ENCODE data around the gene LCMT1. TPM values are rescaled to one million over a fixed set of nuclear protein-coding genes. Genes with fewer than 3 reads are reported as not detected.
"Not testable (repeated sequence)": the region's sequence is repeated elsewhere in the genome, so short reads cannot be mapped to it uniquely, and the experiment has no call there.

LCMT1 gene
- total RNA-seq, 2 donors from 2014 or later: 42.6 to 50.0 TPM

GRCh38 chr16:25108054-25108453, 3.5 kb upstream of the LCMT1 start:
- H3K4me3 Mint-ChIP-seq: peak overlapping the region; percentile 93
- H3K4me1 Mint-ChIP-seq (ENCODE audit: low read depth in 2 of 2): peaks cover 35 to 42% of the 10 kb centered on the region in 2 donors
- peak overlapping the region; percentile 94 to 97 for H3K27ac Mint-ChIP-seq
- ATAC-seq (no peak), DNase-seq (ENCODE audit: low spot score) (no peak)
- no peaks in the 10 kb centered on the region for H3K27me3 Mint-ChIP-seq
- no peaks in the 10 kb centered on the region for H3K36me3 Mint-ChIP-seq
- H3K9me3 Mint-ChIP-seq: no peaks in the 10 kb centered on the region

GRCh38 chr16:25109643-25110042, 1.9 kb upstream of the LCMT1 start:
- peak overlapping the region; percentile 88 to 96 for H3K27ac Mint-ChIP-seq
- peaks cover 44 to 52% of the 10 kb centered on the region in 2 donors for H3K4me1 Mint-ChIP-seq (ENCODE audit: low read depth in 2 of 2)
- DNase-seq (ENCODE audit: low spot score): no peak

GRCh38 chr16:25110387-25110947, 1.1 kb upstream of the LCMT1 start:
- Mint-ChIP-seq H3K9me3 (no peaks in the 10 kb centered on the region), H3K27me3 (no peaks in the 10 kb centered on the region), H3K27ac (peak overlapping the region; percentile 88 to 96), H3K4me3 (peak overlapping the region; percentile 87), H3K36me3 (peaks cover 6% of the 10 kb centered on the region), H3K4me1 (ENCODE audit: low read depth in 2 of 2) (peaks cover 52 to 60% of the 10 kb centered on the region in 2 donors)
- no peak for ATAC-seq
- no peak for DNase-seq (ENCODE audit: low spot score)

More at GRCh38 chr16:25109643-25110042, 1.9 kb upstream of the LCMT1 start:
- Mint-ChIP-seq H3K9me3 (no peaks in the 10 kb centered on the region), H3K4me3 (peak overlapping the region; percentile 87), H3K27me3 (no peaks in the 10 kb centered on the region), H3K36me3 (no peaks in the 10 kb centered on the region)
- ATAC-seq: no peak

GRCh38 chr16:25114121-25114520, 2.6 kb downstream of the LCMT1 start:
- Mint-ChIP-seq H3K27ac (no peak overlapping the region), H3K4me3 (no peak overlapping the region), H3K27me3 (no peaks in the 10 kb centered on the region), H3K9me3 (no peaks in the 10 kb centered on the region), H3K4me1 (ENCODE audit: low read depth in 2 of 2) (peaks cover 51 to 58% of the 10 kb centered on the region in 2 donors), H3K36me3 (peaks cover 6% of the 10 kb centered on the region)
- DNase-seq (ENCODE audit: low spot score) (no peak), ATAC-seq (no peak)

GRCh38 chr16:25118851-25119578, 7.5 kb downstream of the LCMT1 start:
- peaks cover 6% of the 10 kb centered on the region for H3K36me3 Mint-ChIP-seq
- peaks cover 44 to 46% of the 10 kb centered on the region in 2 donors for H3K4me1 Mint-ChIP-seq (ENCODE audit: low read depth in 2 of 2)
- peak overlapping the region; percentile 9 to 19 for H3K27ac Mint-ChIP-seq
- H3K27me3 Mint-ChIP-seq: no peaks in the 10 kb centered on the region
- DNase-seq (ENCODE audit: low spot score): no peak
- peak overlapping the region; percentile 8 for H3K4me3 Mint-ChIP-seq
- peak in 1 of 2 donors; percentile 62 for ATAC-seq
- no peaks in the 10 kb centered on the region for H3K9me3 Mint-ChIP-seq

- DNase-seq (ENCODE audit: low spot score): no peak
- Mint-ChIP-seq H3K4me3 (no peak overlapping the region), H3K36me3 (no peaks in the 10 kb centered on the region), H3K27ac (no peak overlapping the region), H3K4me1 (ENCODE audit: low read depth in 2 of 2) (peaks cover 39 to 47% of the 10 kb centered on the region in 2 donors), H3K27me3 (no peaks in the 10 kb centered on the region), H3K9me3 (no peaks in the 10 kb centered on the region)
- ATAC-seq: no peak
These were observed 10.5 kb downstream of the LCMT1 start for GRCh38 chr16:25121824-25122600.

- Mint-ChIP-seq H3K4me1 (ENCODE audit: low read depth in 2 of 2) (peaks cover 36 to 38% of the 10 kb centered on the region in 2 donors), H3K36me3 (peaks cover 3% of the 10 kb centered on the region), H3K27me3 (no peaks in the 10 kb centered on the region), H3K9me3 (no peaks in the 10 kb centered on the region), H3K27ac (no peak overlapping the region), H3K4me3 (no peak overlapping the region)
- DNase-seq (ENCODE audit: low spot score) (no peak), ATAC-seq (no peak)
These were observed 13.0 kb downstream of the LCMT1 start for GRCh38 chr16:25124503-25124902.

- peak in 1 of 2 donors; percentile 62 for ATAC-seq
- not testable (repeated sequence) for H3K36me3 Mint-ChIP-seq; H3K9me3 Mint-ChIP-seq; DNase-seq (ENCODE audit: low spot score); H3K27me3 Mint-ChIP-seq
- Mint-ChIP-seq H3K4me3 (peak overlapping the region; percentile 17), H3K4me1 (ENCODE audit: low read depth in 2 of 2) (peaks cover 35 to 38% of the 10 kb centered on the region in 2 donors), H3K27ac (peak overlapping the region; percentile 54 to 73)
These were observed 14.6 kb downstream of the LCMT1 start for GRCh38 chr16:25126086-25126666.

- H3K4me3 Mint-ChIP-seq: peak overlapping the region; percentile 17
- H3K4me1 Mint-ChIP-seq (ENCODE audit: low read depth in 2 of 2): peaks cover 32 to 35% of the 10 kb centered on the region in 2 donors
- DNase-seq (ENCODE audit: low spot score) (no peak), ATAC-seq (peak; percentile 84 to 85)
- H3K9me3 Mint-ChIP-seq: no peaks in the 10 kb centered on the region
- peaks cover 6% of the 10 kb centered on the region for H3K36me3 Mint-ChIP-seq
- peak overlapping the region; percentile 54 to 73 for H3K27ac Mint-ChIP-seq
- H3K27me3 Mint-ChIP-seq: no peaks in the 10 kb centered on the region
These were observed 15.3 kb downstream of the LCMT1 start for GRCh38 chr16:25126820-25127232.

GRCh38 chr16:25132751-25133150, 21.2 kb downstream of the LCMT1 start:
- not testable (repeated sequence) for H3K9me3 Mint-ChIP-seq; ATAC-seq; H3K27me3 Mint-ChIP-seq; DNase-seq (ENCODE audit: low spot score); H3K27ac Mint-ChIP-seq; H3K4me3 Mint-ChIP-seq
- H3K36me3 Mint-ChIP-seq: peaks cover 15% of the 10 kb centered on the region
- H3K4me1 Mint-ChIP-seq (ENCODE audit: low read depth in 2 of 2): peaks cover 0 to 11% of the 10 kb centered on the region in 2 donors

GRCh38 chr16:25134166-25134700, 22.7 kb downstream of the LCMT1 start:
- Mint-ChIP-seq H3K27me3 (no peaks in the 10 kb centered on the region), H3K36me3 (peaks cover 15% of the 10 kb centered on the region), H3K4me1 (ENCODE audit: low read depth in 2 of 2) (peaks cover 0 to 4% of the 10 kb centered on the region in 2 donors), H3K4me3 (no peak overlapping the region), H3K9me3 (no peaks in the 10 kb centered on the region), H3K27ac (peak overlapping the region in 1 of 2 donors; percentile 14)
- ATAC-seq (no peak), DNase-seq (ENCODE audit: low spot score) (no peak)

GRCh38 chr16:25135254-25135878, 23.8 kb downstream of the LCMT1 start:
- Mint-ChIP-seq H3K36me3 (peaks cover 18% of the 10 kb centered on the region), H3K27ac (peak overlapping the region in 1 of 2 donors; percentile 14), H3K4me1 (ENCODE audit: low read depth in 2 of 2) (peaks cover 0 to 4% of the 10 kb centered on the region in 2 donors), H3K4me3 (no peak overlapping the region), H3K9me3 (no peaks in the 10 kb centered on the region), H3K27me3 (no peaks in the 10 kb centered on the region)
- ATAC-seq: no peak
- DNase-seq (ENCODE audit: low spot score): no peak

- ATAC-seq: no peak
- Mint-ChIP-seq H3K27me3 (no peaks in the 10 kb centered on the region), H3K9me3 (no peaks in the 10 kb centered on the region), H3K4me3 (no peak overlapping the region), H3K36me3 (peaks cover 20% of the 10 kb centered on the region), H3K27ac (no peak overlapping the region), H3K4me1 (ENCODE audit: low read depth in 2 of 2) (peaks cover 0 to 4% of the 10 kb centered on the region in 2 donors)
- no peak for DNase-seq (ENCODE audit: low spot score)
These were observed 26.6 kb downstream of the LCMT1 start for GRCh38 chr16:25138130-25138529.
